ENCODE measurements around the gene KDSR. TPM values are rescaled to one million over a fixed set of nuclear protein-coding genes. Genes with fewer than 3 reads are reported as not detected.

The KDSR gene, protein sequence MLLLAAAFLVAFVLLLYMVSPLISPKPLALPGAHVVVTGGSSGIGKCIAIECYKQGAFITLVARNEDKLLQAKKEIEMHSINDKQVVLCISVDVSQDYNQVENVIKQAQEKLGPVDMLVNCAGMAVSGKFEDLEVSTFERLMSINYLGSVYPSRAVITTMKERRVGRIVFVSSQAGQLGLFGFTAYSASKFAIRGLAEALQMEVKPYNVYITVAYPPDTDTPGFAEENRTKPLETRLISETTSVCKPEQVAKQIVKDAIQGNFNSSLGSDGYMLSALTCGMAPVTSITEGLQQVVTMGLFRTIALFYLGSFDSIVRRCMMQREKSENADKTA
- 12.2 TPM for total RNA-seq

DNA sequence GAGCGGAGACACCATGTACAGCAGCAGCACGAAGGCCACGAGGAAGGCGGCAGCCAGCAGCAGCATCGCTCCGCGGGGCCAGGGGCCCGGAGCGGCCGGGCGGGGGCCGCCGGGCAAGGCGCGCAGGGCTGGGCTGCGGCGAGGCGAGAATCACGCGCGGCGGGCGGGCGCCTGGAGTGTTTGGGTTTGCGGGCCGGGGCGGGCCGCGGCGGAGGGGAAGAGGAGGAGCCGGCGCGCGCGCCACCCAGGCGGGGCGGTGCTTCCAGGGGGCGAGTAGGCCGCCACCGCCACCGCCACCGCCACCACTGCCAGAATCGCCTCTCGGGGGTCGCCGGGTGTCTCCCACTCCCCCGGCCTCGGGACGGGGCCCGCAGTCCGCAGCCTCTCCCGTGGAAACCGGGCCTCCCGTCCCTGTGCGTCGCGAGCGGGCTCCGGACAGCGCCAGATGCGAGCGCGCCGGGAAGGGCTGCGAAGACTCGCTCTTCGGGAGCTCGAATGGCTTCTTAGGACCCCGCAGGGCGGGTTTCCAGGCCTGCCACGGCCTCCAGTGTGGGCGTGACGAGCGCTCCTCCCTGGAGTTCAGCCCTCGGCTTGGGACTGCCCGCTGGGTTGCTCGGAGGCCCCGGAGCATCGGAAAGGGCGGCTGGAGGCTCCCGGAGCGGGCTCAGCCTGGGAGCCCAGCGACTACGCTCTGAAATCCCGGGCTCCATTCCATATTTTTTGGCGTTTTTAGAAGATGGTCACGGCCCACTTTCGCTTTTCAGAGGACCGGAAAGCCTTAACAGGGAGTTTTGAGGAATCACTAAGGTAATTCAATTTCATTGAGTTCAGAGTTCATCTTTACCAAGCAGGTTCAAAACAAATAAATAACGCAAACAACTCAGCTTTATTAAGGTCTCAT, at the start of gene KDSR:
Gene KDSR, minus strand, starts transcription at position 154 of the 901 bp plus-strand sequence. Its CDS starts 88 bp downstream, at position 66.
- peak; percentile 94 for DNase-seq

DNA sequence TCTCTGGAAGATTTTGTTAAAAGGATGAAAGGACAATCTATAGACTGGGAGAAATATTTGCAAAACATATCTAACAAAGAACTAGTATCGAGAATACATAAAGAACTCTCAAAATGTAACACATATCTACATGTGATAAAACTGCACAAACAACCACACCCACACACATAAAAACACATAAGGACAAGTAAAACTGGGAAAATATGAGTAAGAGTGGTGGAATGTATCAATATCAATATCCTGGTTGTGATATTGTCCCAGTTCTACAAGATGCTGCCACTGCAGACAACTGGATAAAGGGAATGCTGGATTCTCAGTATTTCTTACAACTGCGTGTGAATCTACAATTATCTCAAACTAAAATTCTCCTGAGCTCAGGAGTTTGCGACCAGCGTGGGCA, 45.9 kb upstream of the KDSR start:
- no peak for DNase-seq

DNA sequence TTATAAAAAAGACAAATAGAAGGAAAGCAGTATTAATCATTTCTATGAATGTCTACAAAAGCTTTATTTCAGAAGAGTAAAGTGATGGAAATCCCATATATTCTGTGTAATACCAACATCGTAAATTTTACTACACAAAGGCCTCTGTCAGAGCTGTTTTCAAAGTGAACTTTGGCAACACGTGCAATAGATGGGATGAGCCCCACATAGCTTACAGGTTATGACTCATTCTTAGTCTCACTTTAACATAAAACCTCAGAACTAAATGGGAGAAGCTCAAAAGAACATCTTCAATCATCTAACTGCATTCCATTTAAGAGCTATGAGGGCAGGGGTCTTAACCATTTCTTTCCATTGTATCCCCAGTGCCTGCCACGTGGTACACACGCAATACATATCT, 43.8 kb upstream of the KDSR start:
- no peak for DNase-seq

DNA sequence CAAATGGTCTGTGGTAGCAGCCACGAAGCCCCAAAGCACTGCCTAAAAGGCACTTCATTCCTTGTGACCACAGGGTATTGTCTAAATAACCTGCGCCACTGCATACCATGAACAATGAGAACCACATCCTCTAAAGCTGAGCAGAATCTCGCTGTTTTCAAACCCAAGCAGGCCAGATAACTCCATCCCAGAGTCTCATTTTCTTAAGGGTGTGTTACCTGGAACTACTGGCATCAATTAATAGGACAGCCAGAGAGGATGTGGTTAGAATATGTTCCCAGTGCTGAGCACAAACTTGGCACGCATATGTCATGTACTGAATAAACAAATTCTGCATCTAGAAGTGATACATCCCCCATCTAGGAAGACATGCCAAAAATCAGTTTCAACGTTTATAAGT, 42.3 kb upstream of the KDSR start:
- DNase-seq: no peak

DNA sequence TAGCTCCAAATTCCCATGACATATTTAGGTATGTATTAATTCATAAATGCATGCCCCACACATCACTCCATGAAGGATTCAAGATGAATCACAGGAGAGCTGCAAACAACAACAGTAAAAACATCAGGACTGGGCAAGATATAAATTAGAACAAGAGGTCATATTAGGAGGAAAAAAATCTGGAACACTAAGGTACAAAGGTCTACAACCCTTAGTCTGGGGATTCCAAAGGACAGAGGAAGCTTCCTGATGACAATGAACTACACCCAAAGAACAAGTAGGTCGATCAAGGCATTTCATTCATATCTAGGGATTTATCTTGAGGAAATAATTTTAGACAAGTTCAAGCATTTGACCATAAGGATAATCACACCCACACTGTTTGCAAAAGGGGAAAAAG, 40.7 kb upstream of the KDSR start:
- no peak for DNase-seq

DNA sequence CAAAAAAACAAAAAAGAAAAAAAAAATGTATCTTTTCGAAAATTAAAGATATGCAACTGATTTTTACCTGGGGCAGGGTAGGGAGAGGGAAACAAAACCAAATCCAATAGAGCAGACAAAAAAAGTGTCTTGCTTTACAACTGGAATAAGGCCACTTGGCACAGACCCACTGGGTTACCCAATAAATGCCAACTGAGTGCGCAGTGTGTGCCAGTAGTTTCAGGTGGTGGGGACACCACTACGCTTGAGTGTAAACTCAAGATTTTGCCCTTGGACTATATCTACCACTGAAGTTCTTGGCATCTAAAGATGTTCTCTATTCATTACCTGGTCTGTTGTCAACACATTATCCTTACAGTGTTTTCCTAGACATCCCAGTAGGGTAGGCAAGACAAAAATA, 39.0 kb upstream of the KDSR start:
- no peak for DNase-seq

DNA sequence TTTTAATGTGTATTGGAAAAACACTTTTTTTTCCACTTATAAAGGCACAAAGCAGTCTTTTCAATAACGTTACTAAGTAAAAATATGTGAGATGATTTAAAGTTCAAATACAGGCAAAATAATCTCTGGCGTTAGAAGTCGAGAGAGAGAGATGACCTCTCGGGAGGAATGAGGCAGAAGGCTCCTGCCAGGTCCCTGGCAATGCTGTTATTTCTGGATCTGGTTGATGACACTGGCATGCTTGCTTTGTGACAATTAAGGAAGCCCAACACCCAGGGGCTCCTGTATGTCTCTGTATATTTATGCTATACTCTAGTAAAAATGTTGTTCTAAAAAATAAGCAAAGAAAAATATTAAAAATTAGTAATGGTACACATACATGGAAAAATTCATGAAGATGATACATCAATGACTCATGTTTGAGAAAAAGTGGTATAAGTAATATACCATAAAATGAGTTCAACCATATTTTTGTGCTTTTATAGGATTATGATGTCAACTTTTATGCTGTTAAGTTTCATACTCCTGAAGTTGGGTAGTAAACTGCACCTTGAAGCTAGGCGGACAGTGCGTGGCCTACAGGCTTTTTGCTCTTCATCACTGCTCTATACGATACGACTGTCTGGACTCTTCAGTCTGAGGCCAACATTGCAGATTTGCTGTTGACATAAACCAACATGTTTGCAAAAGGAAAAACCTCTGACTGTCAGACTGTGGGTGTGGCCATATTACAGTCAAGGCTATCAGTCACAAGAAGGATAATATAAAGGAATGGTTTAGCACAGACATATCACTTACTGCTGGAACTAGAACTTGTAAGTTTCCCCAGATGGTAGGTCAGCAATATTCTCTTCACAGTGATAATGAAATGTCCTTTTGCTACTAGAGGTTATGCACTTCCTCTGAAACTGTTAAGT, 35.5 kb upstream of the KDSR start:
- DNase-seq: no peak

DNA sequence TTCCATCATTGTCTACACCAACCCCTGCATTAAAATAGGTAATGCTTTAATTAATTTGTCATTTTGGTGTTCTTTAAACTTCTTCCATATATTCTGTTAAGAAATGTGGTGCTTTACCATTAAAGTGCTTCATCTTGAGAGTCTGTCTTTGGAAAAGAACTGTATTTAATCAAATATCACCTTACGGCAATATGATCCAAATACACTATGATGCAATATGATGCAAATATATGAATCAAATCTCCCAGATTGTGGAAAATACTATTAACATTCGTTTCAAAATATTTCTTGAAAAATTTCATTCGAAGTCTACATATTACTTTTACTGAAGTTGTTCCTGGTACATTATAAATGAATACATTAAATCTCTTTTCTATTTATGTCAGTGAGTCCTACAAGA, 32.3 kb upstream of the KDSR start:
- DNase-seq: no peak

DNA sequence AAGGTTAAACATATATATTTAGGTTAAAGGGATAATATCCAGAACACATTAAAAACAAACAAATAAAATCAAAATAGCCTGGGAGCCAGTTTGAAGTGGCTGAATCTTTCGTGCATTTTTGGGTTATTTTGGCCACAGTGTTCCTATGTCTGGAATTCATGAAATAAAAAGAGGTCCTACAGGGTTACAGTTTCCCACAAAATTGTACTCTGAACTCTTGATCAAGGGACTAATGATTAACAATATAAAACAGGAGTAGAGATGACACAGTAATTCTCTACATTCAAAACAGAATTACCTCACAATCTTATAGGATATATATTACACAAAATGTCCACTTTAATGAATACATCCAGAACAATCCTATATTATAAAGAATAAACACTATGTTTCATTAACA, 30.3 kb upstream of the KDSR start:
- DNase-seq: no peak

DNA sequence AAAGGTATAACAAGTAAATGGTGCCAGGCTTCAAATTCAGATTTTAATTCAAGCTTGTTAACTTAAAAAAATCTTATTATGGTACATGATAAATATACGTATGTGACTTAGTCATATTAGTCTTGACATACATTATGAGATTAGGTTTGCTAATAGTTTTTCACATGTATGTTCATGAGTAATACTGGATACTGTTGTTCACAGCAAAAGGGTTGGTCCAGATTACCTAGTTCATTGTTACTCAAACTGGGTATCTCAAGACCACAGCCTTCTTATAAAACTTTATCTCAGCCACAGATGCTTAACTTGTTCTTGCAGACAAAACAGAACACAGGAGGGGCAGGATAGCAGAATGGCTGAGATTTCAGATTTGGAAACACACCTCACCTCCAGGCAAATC, 28.5 kb upstream of the KDSR start:
- DNase-seq: no peak

DNA sequence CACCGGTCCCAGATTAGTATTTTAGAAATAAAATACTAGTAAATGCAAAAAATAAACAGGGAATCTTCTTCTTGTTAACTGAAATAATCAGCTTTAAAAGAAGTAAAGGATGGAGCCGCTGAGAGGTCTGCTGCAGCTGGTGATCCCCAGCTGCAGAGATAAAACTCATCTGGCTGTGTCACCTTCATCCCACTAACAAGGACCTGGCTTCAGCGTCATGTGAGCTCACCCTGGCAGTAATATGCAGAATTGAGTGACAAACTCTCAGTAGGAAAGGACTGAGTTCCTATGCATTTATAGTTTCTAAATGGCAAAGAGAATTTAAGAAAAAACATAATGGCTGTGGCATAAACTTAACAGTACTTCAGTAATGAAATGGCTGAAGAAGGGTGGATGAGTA, 27.9 kb upstream of the KDSR start:
- DNase-seq: no peak

DNA sequence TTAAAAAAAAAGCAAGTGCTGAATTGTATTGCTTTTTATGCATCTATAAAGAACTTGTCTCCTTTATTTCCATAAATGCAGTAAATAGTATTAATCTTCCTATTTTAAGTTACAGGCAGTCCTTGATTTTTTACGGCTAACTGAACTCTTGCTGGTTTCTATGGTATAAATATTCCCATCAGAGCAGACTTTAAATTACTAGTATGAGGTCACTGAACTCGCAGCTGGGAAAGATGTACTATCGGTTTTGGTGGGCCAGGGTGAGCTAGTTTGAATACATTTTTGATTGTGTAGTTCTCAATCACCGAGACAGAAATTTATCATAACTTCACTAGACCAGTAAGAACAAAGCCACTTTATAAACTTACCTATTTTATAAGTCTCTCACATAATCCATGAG, 20.9 kb upstream of the KDSR start:
- no peak for DNase-seq

DNA sequence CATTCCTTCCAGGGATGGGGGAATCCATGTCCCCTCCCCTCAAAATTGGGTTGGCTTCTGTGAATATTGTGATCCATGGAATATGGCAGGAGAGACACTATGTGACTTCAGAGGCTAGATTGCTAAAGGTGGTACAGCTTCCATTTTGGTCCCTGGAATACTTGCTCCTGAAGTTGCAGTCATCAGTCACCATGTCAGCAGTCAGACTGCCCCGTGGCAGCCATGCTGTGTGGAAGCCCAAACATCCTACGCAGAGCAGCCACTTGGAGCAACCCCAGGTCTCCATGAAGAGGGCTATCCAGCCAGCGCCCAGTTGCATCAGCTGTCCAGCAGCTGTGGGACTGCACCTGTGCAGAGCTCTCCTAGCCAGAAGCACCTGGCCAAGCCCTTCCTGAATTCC, 15.8 kb upstream of the KDSR start:
- no peak for DNase-seq

DNA sequence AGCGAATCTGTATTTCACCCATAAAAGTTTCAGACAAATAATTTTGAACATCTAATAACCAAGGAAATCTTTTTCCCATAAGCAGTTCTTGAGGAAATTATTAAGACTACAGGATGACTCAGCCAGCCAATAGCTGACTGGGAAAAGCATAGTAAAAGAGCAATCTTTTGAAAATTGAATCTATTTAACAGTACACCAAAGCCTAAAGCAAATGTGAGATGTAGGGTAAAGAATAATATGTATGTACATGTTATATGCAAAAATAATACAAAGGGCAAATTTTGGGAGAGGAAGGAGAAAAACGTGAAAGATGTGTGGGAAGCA, 12.6 kb upstream of the KDSR start:
- DNase-seq: no peak

DNA sequence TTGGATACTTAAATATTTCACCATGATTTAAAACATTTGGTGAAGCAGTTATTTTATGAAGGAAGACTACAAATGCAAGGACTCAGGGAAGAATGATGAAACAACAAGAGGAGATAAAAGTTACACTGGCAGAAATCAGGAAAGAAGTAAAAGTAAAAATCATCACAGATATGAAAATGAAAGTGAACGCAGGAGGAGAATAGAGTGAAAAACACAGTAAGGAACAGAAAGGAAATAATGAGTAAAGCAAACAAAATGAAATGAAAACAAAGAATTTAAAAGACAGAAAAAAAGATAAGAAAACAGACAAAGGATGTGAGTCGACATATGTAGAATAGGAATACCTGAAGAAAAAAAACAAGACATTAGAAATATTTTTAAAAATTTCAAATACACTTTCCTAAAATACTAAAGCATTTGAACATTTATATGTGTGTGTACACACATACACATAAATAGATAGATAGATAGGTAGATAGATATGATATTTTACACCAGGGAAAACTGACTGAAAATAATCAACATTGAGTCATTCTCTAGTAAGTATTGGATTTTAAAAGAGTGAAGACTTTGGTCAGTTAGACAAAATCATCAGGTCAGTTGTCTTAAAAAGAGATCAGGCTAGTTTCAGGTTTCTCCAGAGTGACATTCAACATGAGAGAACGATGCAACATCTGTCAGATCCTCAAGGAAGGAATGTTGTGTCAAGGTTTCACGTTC, 12.1 kb upstream of the KDSR start:
- DNase-seq: no peak

DNA sequence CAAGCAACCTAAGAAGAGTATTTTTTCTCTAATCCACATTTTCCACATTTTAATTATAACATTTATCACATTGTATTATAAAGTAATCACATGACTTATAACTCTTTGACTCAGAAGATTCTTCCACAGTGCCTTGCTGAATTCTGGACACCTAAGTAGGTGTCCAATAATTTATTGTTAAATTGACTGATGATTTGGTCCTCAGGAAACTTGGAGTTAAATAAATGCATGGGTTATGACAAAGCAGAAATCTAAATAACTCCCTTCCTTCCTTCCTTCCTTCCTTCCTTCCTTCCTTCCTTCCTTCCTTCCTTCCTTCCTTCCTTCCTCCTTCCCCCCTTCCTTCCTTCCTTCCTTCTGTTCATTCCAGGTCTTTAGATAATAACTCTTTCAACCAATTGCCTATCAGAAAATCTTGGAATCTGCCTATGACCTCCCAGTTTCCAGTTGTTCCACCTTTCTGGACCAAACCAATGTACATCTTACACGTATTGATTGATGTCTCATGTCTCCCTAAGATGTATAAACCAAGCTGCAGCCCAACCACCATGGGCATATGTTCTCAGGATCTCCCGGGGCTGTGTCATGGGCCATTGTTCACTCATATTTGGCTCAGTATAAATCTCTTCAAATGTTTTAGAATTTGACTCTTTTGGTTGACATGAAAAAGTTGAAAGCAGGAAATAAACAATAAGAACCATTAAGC, 10.4 kb upstream of the KDSR start:
- no peak for DNase-seq

DNA sequence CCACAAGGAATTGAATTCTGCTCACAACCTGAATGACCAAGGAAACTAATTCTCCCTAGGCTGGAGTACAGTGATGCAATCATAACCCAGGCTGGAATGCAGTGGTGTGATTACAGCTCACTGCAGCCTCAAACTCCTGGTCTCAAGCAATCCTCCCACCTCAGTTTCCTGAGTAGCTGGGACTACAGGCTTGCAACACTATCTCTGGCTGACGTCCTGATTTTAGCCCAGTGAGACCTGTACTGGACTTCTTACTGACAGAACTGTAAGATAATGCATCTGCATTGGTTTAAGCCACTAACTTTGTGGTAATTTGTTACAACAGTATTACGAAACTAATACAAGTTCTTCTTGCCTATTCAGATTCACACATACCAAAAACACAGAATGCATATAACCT, 9.5 kb upstream of the KDSR start:
- DNase-seq: no peak

DNA sequence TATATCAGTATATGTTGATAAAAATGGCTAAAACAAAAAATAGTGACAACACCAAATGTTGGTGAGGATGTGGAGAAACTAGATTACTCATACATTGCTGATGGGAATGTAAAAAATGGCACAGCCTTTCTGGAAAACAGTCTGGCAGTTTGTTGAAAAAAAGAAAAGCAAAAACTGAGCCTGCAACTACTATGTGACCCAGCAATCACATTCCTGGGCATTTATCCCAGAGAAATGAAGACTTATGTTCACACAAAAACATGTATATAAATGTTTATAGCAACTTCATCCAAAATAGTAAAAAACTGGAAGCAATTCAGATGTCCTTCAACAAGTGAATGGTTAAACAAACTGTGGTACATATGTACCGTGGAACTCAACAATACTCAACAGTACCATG, 7.5 kb upstream of the KDSR start:
- DNase-seq: no peak

DNA sequence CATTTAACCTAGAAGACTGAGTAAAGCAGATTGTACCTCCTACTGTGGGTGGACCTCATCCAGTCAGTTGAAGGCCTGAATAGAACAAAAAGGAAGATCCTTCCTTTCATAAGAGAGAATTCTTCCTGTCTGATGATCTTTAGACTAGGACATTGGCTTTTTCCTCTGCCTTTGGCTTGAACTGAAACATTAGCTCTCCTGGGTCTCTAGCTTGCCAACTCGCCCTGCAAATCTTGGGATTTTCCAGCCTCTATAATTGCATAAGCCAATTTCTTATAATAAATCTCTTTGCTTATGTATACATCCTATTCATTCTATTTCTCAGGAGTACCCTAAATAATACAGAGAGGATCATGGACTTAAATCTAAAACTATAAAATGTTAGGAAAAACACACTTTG, 6.2 kb upstream of the KDSR start:
- DNase-seq: no peak

DNA sequence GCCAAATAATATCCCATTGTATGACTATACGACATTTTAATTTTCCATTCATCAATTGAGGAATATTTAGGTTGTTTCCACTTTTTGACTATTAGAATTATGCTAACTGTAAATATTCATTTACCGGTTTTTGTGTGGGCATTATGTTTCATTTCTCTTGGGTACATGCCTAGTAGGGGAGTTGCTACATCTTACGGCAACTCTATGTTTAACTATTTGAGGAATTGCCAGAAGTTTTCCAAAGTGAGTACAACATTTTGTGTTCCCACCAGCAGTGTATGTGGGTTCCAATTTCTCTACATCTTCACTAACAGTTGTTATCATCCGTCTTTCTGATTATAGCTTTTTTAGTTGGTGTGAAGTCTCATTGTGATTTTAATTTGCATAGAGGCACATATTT, 1.6 kb upstream of the KDSR start:
- no peak for DNase-seq

DNA sequence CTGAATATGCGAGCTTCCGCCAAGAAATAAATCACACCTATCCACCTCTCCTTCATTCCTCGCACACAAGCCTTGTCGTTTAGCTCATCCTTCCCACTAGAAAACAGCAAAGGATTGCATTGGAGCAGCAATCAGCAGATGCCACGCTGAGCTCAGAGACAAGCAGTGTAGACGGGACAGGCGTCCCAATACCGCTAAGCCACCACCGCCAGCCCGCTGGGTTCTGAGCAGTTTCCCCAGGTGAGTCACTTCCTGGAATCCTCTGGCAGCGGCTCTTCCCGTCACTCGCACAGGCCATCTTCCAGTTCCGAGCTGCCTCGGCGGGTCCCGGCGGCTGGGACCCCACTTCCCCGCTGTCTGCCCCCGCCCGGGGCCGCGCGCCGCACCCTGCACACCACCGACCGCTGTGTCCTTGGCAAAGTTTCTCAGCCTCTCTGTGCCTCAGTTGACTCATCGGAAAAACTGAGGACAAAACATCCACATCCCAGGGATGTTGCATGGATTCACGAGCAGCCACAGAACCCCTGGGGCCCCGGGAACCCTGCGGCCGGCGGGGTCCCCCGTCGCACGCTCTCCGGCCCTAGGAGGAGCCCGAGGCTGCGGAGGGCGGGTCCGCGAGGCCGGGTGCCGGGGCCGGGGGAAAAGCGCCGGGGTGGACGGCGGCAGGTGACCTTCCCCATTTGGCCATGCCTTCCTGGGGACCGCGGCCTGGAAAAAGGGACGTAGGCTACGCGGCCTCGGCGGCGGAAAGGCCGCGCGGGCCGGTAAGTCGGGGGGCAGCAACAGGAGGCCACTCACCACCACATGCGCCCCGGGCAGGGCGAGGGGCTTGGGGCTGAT, 573 bp downstream of the KDSR start:
- peak; percentile 24 for DNase-seq
